Astrocyte of the cerebellum (primary cell): Measurements from ENCODE around the gene UNC13D.
A peak's percentile ranks its signal among the peaks of the same experiment; 100 is the strongest.

Experiments
- DNase-seq: peaks from one replicate; pipeline ENCODE4 v3.0.0-alpha.2; 2011; ENCODE audit warnings: low read depth
- H3K4me3 ChIP-seq: 2 replicates; pipeline ENCODE4 v1.5.1; 2011; ENCODE audit warnings: mild to moderate bottlenecking, low read depth, low read length, moderate library complexity
- in situ Hi-C: cut with HindIII; loops from 2 replicates; pipeline ENCODE4 v1.10.0; 2017; ENCODE audit warnings: low sequenced_read_pairs
- TF ChIP-seq, protein P1 (sequence below): IDR thresholded peaks from 2 replicates; pipeline ENCODE4 v1.5.1; 2012; ENCODE audit warnings: low read length, low read depth, moderate library complexity, mild to moderate bottlenecking; ENCODE audit errors: missing control alignments

Gene UNC13D

GRCh38 chr17:75835654-75835987 lies 8.6 kb downstream of the UNC13D start:
- no peak for DNase-seq
- TF ChIP-seq, protein P1, sequence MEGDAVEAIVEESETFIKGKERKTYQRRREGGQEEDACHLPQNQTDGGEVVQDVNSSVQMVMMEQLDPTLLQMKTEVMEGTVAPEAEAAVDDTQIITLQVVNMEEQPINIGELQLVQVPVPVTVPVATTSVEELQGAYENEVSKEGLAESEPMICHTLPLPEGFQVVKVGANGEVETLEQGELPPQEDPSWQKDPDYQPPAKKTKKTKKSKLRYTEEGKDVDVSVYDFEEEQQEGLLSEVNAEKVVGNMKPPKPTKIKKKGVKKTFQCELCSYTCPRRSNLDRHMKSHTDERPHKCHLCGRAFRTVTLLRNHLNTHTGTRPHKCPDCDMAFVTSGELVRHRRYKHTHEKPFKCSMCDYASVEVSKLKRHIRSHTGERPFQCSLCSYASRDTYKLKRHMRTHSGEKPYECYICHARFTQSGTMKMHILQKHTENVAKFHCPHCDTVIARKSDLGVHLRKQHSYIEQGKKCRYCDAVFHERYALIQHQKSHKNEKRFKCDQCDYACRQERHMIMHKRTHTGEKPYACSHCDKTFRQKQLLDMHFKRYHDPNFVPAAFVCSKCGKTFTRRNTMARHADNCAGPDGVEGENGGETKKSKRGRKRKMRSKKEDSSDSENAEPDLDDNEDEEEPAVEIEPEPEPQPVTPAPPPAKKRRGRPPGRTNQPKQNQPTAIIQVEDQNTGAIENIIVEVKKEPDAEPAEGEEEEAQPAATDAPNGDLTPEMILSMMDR: no peak
- no peak overlapping the region for H3K4me3 ChIP-seq
- in situ Hi-C loops: no loop called here

GRCh38 chr17:75834928-75835653 lies 9.1 kb downstream of the UNC13D start:
- TF ChIP-seq, protein P1: no peak
- no peak overlapping the region for H3K4me3 ChIP-seq
- in situ Hi-C loops: no loop called here
- no peak for DNase-seq

- H3K4me3 ChIP-seq: no peak overlapping the region
- TF ChIP-seq, protein P1: no peak
- no peak for DNase-seq
- in situ Hi-C loops: no loop called here
Observed at GRCh38 chr17:75834279-75834920, 9.8 kb downstream of the UNC13D start.

- DNase-seq: no peak
- no peak overlapping the region for H3K4me3 ChIP-seq
- TF ChIP-seq, protein P1: no peak
- in situ Hi-C loops: no loop called here
Observed at GRCh38 chr17:75832652-75833400, 11.4 kb downstream of the UNC13D start.

GRCh38 chr17:75832164-75832651 lies 12.0 kb downstream of the UNC13D start:
- H3K4me3 ChIP-seq: no peak overlapping the region
- TF ChIP-seq, protein P1: no peak
- in situ Hi-C loops: no loop called here
- peak; percentile 53 for DNase-seq

DNA sequence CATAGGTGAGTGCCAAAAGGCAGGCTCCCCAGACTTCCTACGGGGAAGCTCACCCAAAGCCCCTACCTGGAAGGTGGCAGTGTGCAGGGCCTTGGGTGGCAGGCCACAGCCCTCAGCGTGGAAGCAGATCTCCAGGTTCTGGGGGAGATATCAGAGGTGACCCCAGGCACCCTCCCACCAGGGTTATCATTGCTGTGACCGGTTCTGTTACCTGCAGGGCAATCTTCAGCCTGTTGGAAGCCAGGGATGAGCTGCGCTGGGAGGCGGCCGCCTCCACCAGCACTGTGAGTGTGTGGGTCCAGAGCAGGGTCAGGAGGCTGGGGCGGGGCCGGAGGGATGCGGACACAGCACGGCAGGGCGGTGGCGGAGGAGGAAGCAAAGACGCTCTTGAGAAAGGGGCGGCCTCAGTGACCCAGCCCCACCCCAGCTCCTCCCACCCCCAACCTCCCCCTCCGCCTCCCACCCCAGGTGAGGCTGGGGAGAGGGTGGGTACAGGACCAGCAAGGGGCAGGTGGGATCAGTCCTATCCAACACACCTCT lies 13.1 kb downstream of the UNC13D start:
- in situ Hi-C loops: no loop called here
- DNase-seq: no peak
- H3K4me3 ChIP-seq: no peak overlapping the region
- TF ChIP-seq, protein P1: no peak
